ENCODE data around the gene L3MBTL4. TPM values are rescaled to one million over a fixed set of nuclear protein-coding genes. Genes with fewer than 3 reads are reported as not detected.

The L3MBTL4 gene
- total and polyA plus RNA-seq, 9 of the 15 experiments (the other 6 are each of a cell fraction or from before 2014, with no cell fraction given), result not detected

GRCh38 chr18:6406075-6406909 is 8.4 kb downstream of the L3MBTL4 start:
- CTCF ChIA-PET (ENCODE audit: low intra/inter-chr PET ratio), result no interaction called here
- 0% methylated on average over 10 of the region's 10 CpGs for WGBS (ENCODE audit: insufficient coverage, low coverage, missing lambda C conversion rate)
- intact Hi-C loops (cut with micrococcal nuclease), result no loop called here

More at GRCh38 chr18:6406075-6406909, 8.4 kb downstream of the L3MBTL4 start:
- Histone ChIP-seq H3K9me3 (replicated peaks; ENCODE audit: control insufficient read depth, insufficient read depth, low read depth, low read length) (no peaks in the 10 kb centered on the region), H3K27me3 (ENCODE audit: control insufficient read depth in 2 of 2, insufficient read depth in 2 of 2, low read length in 2 of 2) (no peaks in the 10 kb centered on the region), H3K9me1 (ENCODE audit: control insufficient read depth, insufficient read depth, low read length) (no peaks in the 10 kb centered on the region), H3K9ac (ENCODE audit: insufficient read depth in 1 of 2, low read depth in 2 of 2, low read length in 2 of 2) (no peak overlapping the region), H4K20me1 (replicated peaks; ENCODE audit: control insufficient read depth, insufficient read depth, low read length) (no peaks in the 10 kb centered on the region), H3K36me3 (ENCODE audit: control insufficient read depth, insufficient read depth, low read length) (no peaks in the 10 kb centered on the region), H3K4me2 (ENCODE audit: insufficient read depth, low read length) (no peak overlapping the region), H3K27ac (ENCODE audit: extremely low read depth, low read depth, low read length) (no peak overlapping the region), H3K4me1 (replicated peaks in 1 of 2; ENCODE audit: control insufficient read depth in 2 of 2, insufficient read depth in 2 of 2, low read length in 2 of 2) (no peaks in the 10 kb centered on the region), H3K79me2 (ENCODE audit: control insufficient read depth, insufficient read depth, low read length) (no peaks in the 10 kb centered on the region), H3K4me3 (no peak overlapping the region), H2AFZ (ENCODE audit: low read depth, low read length) (no peak overlapping the region)
- no peak for TF ChIP-seq VEZF1 (CRISPR knock-in tag; IDR thresholded peaks at IDR 0.05)
- TF ChIP-seq MNT (conservative IDR thresholded peaks at IDR 0.05), result no peak
- TF ChIP-seq RBM17 (IDR thresholded peaks at IDR 0.05; ENCODE audit: borderline replicate concordance, low read depth, low read length), result no peak
- TF ChIP-seq HMGN3 (IDR thresholded peaks at IDR 0.05; ENCODE audit: borderline replicate concordance, extremely low read depth, insufficient read length, low read depth, low read length), result no peak
- no peak for TF ChIP-seq RERE (CRISPR knock-in tag; IDR thresholded peaks at IDR 0.05; ENCODE audit: borderline replicate concordance)
- TF ChIP-seq MEIS2 (IDR thresholded peaks at IDR 0.05; ENCODE audit: partially characterized antibody), result no peak
- no peak for TF ChIP-seq TSC22D4 (tag; IDR thresholded peaks at IDR 0.05)
- TF ChIP-seq KAT8 (IDR thresholded peaks at IDR 0.05; ENCODE audit: low read depth), result no peak
- ATAC-seq (no peak), FAIRE-seq (no peak), DNase-seq (ENCODE audit: extremely low read depth in 1 of 4, low spot score in 3 of 4) (no peak)
- POLR2A ChIA-PET, result no interaction called here
- no TSS peak for BruUV-seq (replicated peaks)
- in situ Hi-C loops (cut with MboI), result no loop called here

Measured in K562 (cell line).